HepG2 (cell line): ENCODE data around the gene IFIT1. TPM values are rescaled to one million over a fixed set of nuclear protein-coding genes. Genes with fewer than 3 reads are reported as not detected.
A peak's percentile ranks its signal among the peaks of the same experiment; 100 is the strongest.

ENCODE experiments used
- ATF7 ChIP-seq, 2 experiments: fragments of 450-650 bp in 1 of 2; sonication (generic) in 1 of 2; formaldehyde crosslinking in 1 of 2; IDR thresholded peaks; 2 replicates each; pipeline versions ENCODE4 v1.4.0 to v1.6.1; 2016 to 2020; ENCODE audit warnings: antibody characterized with exemption in 1 of 2, mild to moderate bottlenecking in 1 of 2, missing genetic modification reagents in 1 of 2
- CHD4 ChIP-seq: fragments of 200-600 bp; sonication (generic); IDR thresholded peaks from 2 replicates; pipeline ENCODE4 v1.7.0; 2017; ENCODE audit warnings: mild to moderate bottlenecking, low read length, borderline replicate concordance
- JARID2 ChIP-seq: sonication (generic); formaldehyde crosslinking; IDR thresholded peaks from 2 replicates; pipeline ENCODE4 v1.8.1; 2023; ENCODE audit warnings: missing genetic modification reagents, inconsistent platforms; ENCODE audit not compliant: insufficient replicate concordance
- REL ChIP-seq: sonication (generic); formaldehyde crosslinking; conservative IDR thresholded peaks from 2 replicates; pipeline ENCODE4 v1.8.0; 2022; ENCODE audit warnings: mild to moderate bottlenecking, missing genetic modification reagents, moderate library complexity
- TRIM24 ChIP-seq: sonication (generic); formaldehyde crosslinking; IDR thresholded peaks from 2 replicates; pipeline ENCODE4 v1.8.0; 2022; ENCODE audit warnings: mild to moderate bottlenecking, missing genetic modification reagents
- ZFP36 ChIP-seq: fragments of 150-350 bp; IDR thresholded peaks from 2 replicates; pipeline ENCODE4 v1.6.1; 2018; ENCODE audit warnings: borderline replicate concordance, low read length, low read depth; ENCODE audit not compliant: partially characterized antibody
- ZKSCAN5 ChIP-seq: sonication (generic); formaldehyde crosslinking; IDR thresholded peaks from 2 replicates; pipeline ENCODE4 v1.5.1; 2020; ENCODE audit warnings: mild to moderate bottlenecking, missing genetic modification reagents
- polyA plus RNA-seq, 8 experiments: library from polyadenylated mRNA; depleted of rRNA in 3 of 8; stranded (reverse) in 7 of 8; unstranded in 1 of 8; fragments of >200 nt; fragmentation: Illumina TruSeq in 4 of 8; extraction: Trizol in 4 of 8; gene quantifications; 2 replicates each; pipeline versions ENCODE4 v1.2.1 to v1.2.3, GENCODE V29; 2011 to 2016; ENCODE audit warnings: low read depth in 4 of 8, missing spikeins in 1 of 8, mixed read lengths in 1 of 8; ENCODE audit not compliant: insufficient read depth in 1 of 8
- total RNA-seq, 5 experiments: library from RNA; depleted of rRNA; stranded (reverse); fragments of >200 nt; fragmentation: Illumina TruSeq; extraction: Trizol; gene quantifications; 2 replicates each; pipeline ENCODE4 v1.2.3, GENCODE V29; 2016; ENCODE audit warnings: low read depth in 1 of 5
- TF ChIP-seq, protein P1 (sequence below): sonication (generic); formaldehyde crosslinking; IDR thresholded peaks from 2 replicates; pipeline ENCODE4 v1.9.0; 2022; ENCODE audit warnings: low read depth, missing genetic modification reagents
- TF ChIP-seq, protein P2 (sequence below): IDR thresholded peaks from 2 replicates; pipeline ENCODE4 v1.6.1; 2012; ENCODE audit warnings: low read depth, low read length, improper control_type of control experiment
- TF ChIP-seq, protein P3 (sequence below), 2 experiments: sonication (generic) in 1 of 2; formaldehyde crosslinking in 1 of 2; IDR thresholded peaks; 2 replicates each; pipeline versions ENCODE4 v1.6.1 to v1.9.0; 2014 to 2022; ENCODE audit warnings: antibody characterized with exemption in 1 of 2, borderline replicate concordance in 1 of 2, inconsistent platforms in 1 of 2, low read depth in 1 of 2, missing genetic modification reagents in 1 of 2
- TF ChIP-seq, protein P4 (sequence below): IDR thresholded peaks from 2 replicates; pipeline ENCODE4 v1.6.1; 2016; ENCODE audit warnings: missing compliant biosample characterization, missing genetic modification reagents, borderline replicate concordance
- TF ChIP-seq, protein P5 (sequence below): sonication (generic); formaldehyde crosslinking; IDR thresholded peaks from 2 replicates; pipeline ENCODE4 v1.5.0; 2020; ENCODE audit warnings: missing genetic modification reagents
- TF ChIP-seq, protein P6 (sequence below): sonication (generic); formaldehyde crosslinking; IDR thresholded peaks from 2 replicates; pipeline ENCODE4 v1.5.1; 2020; ENCODE audit warnings: missing genetic modification reagents, mild to moderate bottlenecking, borderline replicate concordance

IFIT1 gene
- total and polyA plus RNA-seq, 2 of the 13 experiments (the other 11 are each of a cell fraction or from before 2014, with no cell fraction given) = 1.5 to 5.5 TPM

DNA sequence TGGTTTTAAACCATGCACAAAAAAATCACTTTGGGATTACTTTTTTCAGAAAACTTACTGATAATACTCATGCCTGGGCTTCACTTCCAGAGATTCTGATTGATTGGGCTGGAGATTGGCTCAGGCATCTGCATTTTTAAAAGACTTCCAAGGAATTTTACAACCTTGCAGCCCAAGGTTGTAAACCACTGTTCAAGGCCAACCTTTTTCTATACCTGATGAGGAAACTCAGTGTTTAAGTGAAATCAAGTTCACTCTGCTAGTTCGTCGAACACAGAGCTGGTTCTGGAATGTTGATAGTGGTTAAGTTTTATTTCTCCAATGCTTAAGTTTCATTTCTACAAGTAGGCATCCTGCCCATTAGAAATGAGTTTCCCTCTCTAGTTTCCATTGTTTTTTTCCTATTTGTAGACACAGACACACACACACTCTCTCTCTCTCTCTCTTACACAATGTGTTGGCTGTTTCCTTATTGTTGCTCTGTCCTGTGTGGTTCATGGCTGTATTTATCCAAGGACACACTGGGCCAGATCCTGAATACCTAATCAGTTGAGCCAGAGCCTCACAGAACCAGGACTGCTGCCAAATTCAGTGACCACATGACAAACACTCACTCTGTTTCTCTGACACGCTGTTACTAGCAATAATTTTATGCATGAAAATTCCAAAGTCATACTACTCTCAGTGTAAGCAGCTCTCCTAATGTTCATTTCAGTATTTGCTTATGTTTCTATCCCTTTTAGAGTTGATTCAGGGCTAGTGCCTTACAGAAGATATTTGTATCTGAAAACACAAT lies 18.3 kb upstream of the IFIT1 start (continued):
- TF ChIP-seq, protein P1, sequence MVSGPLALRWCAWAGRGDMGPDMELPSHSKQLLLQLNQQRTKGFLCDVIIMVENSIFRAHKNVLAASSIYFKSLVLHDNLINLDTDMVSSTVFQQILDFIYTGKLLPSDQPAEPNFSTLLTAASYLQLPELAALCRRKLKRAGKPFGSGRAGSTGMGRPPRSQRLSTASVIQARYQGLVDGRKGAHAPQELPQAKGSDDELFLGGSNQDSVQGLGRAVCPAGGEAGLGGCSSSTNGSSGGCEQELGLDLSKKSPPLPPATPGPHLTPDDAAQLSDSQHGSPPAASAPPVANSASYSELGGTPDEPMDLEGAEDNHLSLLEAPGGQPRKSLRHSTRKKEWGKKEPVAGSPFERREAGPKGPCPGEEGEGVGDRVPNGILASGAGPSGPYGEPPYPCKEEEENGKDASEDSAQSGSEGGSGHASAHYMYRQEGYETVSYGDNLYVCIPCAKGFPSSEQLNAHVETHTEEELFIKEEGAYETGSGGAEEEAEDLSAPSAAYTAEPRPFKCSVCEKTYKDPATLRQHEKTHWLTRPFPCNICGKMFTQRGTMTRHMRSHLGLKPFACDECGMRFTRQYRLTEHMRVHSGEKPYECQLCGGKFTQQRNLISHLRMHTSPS (CRISPR knock-in tag) = no peak
- TF ChIP-seq TRIM24 = no peak
- TF ChIP-seq, protein P2, sequence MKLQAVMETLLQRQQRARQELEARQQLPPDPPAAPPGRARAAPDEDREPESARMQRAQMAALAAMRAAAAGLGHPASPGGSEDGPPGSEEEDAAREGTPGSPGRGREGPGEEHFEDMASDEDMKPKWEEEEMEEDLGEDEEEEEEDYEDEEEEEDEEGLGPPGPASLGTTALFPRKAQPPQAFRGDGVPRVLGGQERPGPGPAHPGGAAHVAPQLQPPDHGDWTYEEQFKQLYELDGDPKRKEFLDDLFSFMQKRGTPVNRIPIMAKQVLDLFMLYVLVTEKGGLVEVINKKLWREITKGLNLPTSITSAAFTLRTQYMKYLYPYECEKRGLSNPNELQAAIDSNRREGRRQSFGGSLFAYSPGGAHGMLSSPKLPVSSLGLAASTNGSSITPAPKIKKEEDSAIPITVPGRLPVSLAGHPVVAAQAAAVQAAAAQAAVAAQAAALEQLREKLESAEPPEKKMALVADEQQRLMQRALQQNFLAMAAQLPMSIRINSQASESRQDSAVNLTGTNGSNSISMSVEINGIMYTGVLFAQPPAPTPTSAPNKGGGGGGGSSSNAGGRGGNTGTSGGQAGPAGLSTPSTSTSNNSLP = peak; percentile 88
- TF ChIP-seq, protein P3, sequence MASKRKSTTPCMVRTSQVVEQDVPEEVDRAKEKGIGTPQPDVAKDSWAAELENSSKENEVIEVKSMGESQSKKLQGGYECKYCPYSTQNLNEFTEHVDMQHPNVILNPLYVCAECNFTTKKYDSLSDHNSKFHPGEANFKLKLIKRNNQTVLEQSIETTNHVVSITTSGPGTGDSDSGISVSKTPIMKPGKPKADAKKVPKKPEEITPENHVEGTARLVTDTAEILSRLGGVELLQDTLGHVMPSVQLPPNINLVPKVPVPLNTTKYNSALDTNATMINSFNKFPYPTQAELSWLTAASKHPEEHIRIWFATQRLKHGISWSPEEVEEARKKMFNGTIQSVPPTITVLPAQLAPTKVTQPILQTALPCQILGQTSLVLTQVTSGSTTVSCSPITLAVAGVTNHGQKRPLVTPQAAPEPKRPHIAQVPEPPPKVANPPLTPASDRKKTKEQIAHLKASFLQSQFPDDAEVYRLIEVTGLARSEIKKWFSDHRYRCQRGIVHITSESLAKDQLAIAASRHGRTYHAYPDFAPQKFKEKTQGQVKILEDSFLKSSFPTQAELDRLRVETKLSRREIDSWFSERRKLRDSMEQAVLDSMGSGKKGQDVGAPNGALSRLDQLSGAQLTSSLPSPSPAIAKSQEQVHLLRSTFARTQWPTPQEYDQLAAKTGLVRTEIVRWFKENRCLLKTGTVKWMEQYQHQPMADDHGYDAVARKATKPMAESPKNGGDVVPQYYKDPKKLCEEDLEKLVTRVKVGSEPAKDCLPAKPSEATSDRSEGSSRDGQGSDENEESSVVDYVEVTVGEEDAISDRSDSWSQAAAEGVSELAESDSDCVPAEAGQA (IDR thresholded peaks at IDR 0.05; ENCODE audit: low read depth) = no peak
- TF ChIP-seq, protein P3 (CRISPR knock-in tag; IDR thresholded peaks at IDR 0.05; ENCODE audit: borderline replicate concordance) = no peak
- TF ChIP-seq ZKSCAN5 (CRISPR knock-in tag) = no peak
- TF ChIP-seq, protein P4, sequence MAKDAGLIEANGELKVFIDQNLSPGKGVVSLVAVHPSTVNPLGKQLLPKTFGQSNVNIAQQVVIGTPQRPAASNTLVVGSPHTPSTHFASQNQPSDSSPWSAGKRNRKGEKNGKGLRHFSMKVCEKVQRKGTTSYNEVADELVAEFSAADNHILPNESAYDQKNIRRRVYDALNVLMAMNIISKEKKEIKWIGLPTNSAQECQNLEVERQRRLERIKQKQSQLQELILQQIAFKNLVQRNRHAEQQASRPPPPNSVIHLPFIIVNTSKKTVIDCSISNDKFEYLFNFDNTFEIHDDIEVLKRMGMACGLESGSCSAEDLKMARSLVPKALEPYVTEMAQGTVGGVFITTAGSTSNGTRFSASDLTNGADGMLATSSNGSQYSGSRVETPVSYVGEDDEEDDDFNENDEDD = no peak
- TF ChIP-seq REL (CRISPR knock-in tag) = no peak
- TF ChIP-seq CHD4 = no peak
- no peak for TF ChIP-seq ZFP36
- TF ChIP-seq, protein P5, sequence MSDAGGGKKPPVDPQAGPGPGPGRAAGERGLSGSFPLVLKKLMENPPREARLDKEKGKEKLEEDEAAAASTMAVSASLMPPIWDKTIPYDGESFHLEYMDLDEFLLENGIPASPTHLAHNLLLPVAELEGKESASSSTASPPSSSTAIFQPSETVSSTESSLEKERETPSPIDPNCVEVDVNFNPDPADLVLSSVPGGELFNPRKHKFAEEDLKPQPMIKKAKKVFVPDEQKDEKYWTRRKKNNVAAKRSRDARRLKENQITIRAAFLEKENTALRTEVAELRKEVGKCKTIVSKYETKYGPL (CRISPR knock-in tag) = no peak
- TF ChIP-seq ATF7 (IDR thresholded peaks at IDR 0.05) = no peak
- no peak for TF ChIP-seq ATF7 (CRISPR knock-in tag; IDR thresholded peaks at IDR 0.05)
- TF ChIP-seq, protein P6, sequence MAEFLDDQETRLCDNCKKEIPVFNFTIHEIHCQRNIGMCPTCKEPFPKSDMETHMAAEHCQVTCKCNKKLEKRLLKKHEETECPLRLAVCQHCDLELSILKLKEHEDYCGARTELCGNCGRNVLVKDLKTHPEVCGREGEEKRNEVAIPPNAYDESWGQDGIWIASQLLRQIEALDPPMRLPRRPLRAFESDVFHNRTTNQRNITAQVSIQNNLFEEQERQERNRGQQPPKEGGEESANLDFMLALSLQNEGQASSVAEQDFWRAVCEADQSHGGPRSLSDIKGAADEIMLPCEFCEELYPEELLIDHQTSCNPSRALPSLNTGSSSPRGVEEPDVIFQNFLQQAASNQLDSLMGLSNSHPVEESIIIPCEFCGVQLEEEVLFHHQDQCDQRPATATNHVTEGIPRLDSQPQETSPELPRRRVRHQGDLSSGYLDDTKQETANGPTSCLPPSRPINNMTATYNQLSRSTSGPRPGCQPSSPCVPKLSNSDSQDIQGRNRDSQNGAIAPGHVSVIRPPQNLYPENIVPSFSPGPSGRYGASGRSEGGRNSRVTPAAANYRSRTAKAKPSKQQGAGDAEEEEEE (CRISPR knock-in tag) = no peak
- TF ChIP-seq JARID2 (CRISPR knock-in tag) = no peak
